GM23248 (cell line): ENCODE measurements around the gene ERI3.

Experiments
- EZH2 ChIP-seq: fragments of 200-600 bp; sonication (generic); IDR thresholded peaks from 2 replicates; pipeline ENCODE4 v1.6.1; 2018; ENCODE audit warnings: antibody characterized with exemption, mild to moderate bottlenecking; ENCODE audit not compliant: insufficient read depth, poor library complexity, severe bottlenecking
- EZH2phosphoT487 ChIP-seq: fragments of 200-600 bp; sonication (generic); IDR thresholded peaks from 2 replicates; pipeline ENCODE4 v1.6.1; 2018; ENCODE audit warnings: antibody characterized with exemption, moderate library complexity, mild to moderate bottlenecking, low read depth; ENCODE audit not compliant: insufficient read depth

- TF ChIP-seq EZH2phosphoT487 (no peak), EZH2 (no peak)
Measured at GRCh38 chr1:44218503-44219300, 136.4 kb downstream of the ERI3 start.
